K562 (cell line): ENCODE measurements around the gene AFF2. TPM values are rescaled to one million over a fixed set of nuclear protein-coding genes. Genes with fewer than 3 reads are reported as not detected.

Experiments used
- EP400 ChIP-seq: fragments of 450-650 bp; IDR thresholded peaks from 2 replicates; pipeline ENCODE4 v1.6.1; 2017; ENCODE audit warnings: antibody characterized with exemption, mild to moderate bottlenecking, moderate library complexity
- GATAD2B ChIP-seq: fragments of 450-650 bp; IDR thresholded peaks from 2 replicates; pipeline ENCODE4 v1.6.1; 2017; ENCODE audit warnings: mild to moderate bottlenecking, borderline replicate concordance
- HEY1 ChIP-seq: fragments of 250-450 bp; sonication (Bioruptor Pico); IDR thresholded peaks from 2 replicates; pipeline ENCODE4 v1.5.0; 2020; ENCODE audit warnings: mild to moderate bottlenecking, moderate library complexity, borderline replicate concordance
- POLR3A ChIP-seq: IDR thresholded peaks from 2 replicates; pipeline ENCODE4 v1.6.1; 2011; ENCODE audit warnings: borderline replicate concordance, mild to moderate bottlenecking, moderate library complexity; ENCODE audit not compliant: insufficient read length, insufficient read depth; ENCODE audit errors: extremely low read depth
- RBM17 ChIP-seq: fragments of 200-400 bp; formaldehyde crosslinking; IDR thresholded peaks from 2 replicates; pipeline ENCODE4 v1.6.1; 2017; ENCODE audit warnings: low read depth, mild to moderate bottlenecking, low read length, borderline replicate concordance
- RNF2 ChIP-seq: sonication (generic); IDR thresholded peaks from 2 replicates; pipeline ENCODE4 v1.6.1; 2016
- SAP30 ChIP-seq: fragments of 200-600 bp; sonication (generic); IDR thresholded peaks from 2 replicates; pipeline ENCODE4 v1.6.1; 2012; ENCODE audit warnings: borderline replicate concordance, low read depth, mild to moderate bottlenecking, moderate library complexity, low read length, control low read depth, inconsistent platforms; ENCODE audit not compliant: insufficient read depth, poor library complexity, severe bottlenecking
- SMAD4 ChIP-seq: fragments of 250-450 bp; sonication (Bioruptor Pico); conservative IDR thresholded peaks from 2 replicates; pipeline ENCODE4 v1.8.0; 2021; ENCODE audit warnings: inconsistent platforms, mild to moderate bottlenecking, moderate library complexity
- TEAD4 ChIP-seq, 2 experiments: sonication (generic) in 1 of 2; formaldehyde crosslinking in 1 of 2; IDR thresholded peaks; 2 replicates each; pipeline versions ENCODE4 v1.6.1 to v1.8.0; 2012 to 2022; ENCODE audit warnings: borderline replicate concordance in 1 of 2, inconsistent platforms in 1 of 2, low read length in 1 of 2, mild to moderate bottlenecking in 1 of 2, missing genetic modification reagents in 1 of 2
- ZNF551 ChIP-seq: fragments of 250-450 bp; sonication (Bioruptor Pico); IDR thresholded peaks from 2 replicates; pipeline ENCODE4 v1.5.0; 2021; ENCODE audit warnings: mild to moderate bottlenecking, moderate library complexity
- polyA plus RNA-seq, 8 experiments: library from polyadenylated mRNA; depleted of rRNA in 4 of 8; stranded (reverse) in 5 of 8; unstranded in 3 of 8; fragments of >200 nt; fragmentation: Nextera tagmentation in 2 of 8; fragmentation: Illumina TruSeq in 1 of 8; extraction: Ambion mirVana in 2 of 8; extraction: Trizol in 1 of 8; gene quantifications; 2 replicates each; pipeline versions ENCODE4 v1.2.1 to v1.2.3, GENCODE V29; 2011 to 2014; ENCODE audit warnings: inconsistent platforms in 1 of 8, missing spikeins in 1 of 8
- total RNA-seq, 7 experiments: library from RNA; depleted of rRNA in 6 of 7; stranded (reverse); fragments of >200 nt in 6 of 7; fragmentation: Illumina TruSeq in 2 of 7; extraction: Trizol in 2 of 7; gene quantifications; 2 replicates each; pipeline versions ENCODE4 v1.2.1 to v1.2.3, GENCODE V29; 2011 to 2021; ENCODE audit warnings: low replicate concordance in 1 of 7
- TF ChIP-seq, protein P1 (sequence below), 2 experiments: fragments of 450-650 bp; formaldehyde crosslinking in 1 of 2; IDR thresholded peaks; 2 replicates each; pipeline versions ENCODE4 v1.4.0 to v1.6.1; 2014 to 2020; ENCODE audit warnings: mild to moderate bottlenecking in 2 of 2, borderline replicate concordance in 1 of 2, low read depth in 1 of 2
- TF ChIP-seq, protein P2 (sequence below): fragments of 200-800 bp; sonication (Bioruptor generic); IDR thresholded peaks from 2 replicates; pipeline ENCODE4 v1.6.1; 2017; ENCODE audit warnings: missing genetic modification characterization, missing compliant biosample characterization
- TF ChIP-seq, protein P3 (sequence below), 2 experiments: fragments of 450-650 bp in 1 of 2; sonication (generic) in 1 of 2; formaldehyde crosslinking; conservative IDR thresholded peaks; 2 replicates each; pipeline versions ENCODE4 v1.4.0 to v1.8.1; 2020 to 2022; ENCODE audit warnings: mild to moderate bottlenecking in 1 of 2, missing genetic modification reagents in 1 of 2

AFF2 gene
- total and polyA plus RNA-seq, 9 of the 15 experiments (the other 6 are each of a cell fraction or from before 2014, with no cell fraction given), result 0.01 to 0.20 (median 0.07) TPM

DNA sequence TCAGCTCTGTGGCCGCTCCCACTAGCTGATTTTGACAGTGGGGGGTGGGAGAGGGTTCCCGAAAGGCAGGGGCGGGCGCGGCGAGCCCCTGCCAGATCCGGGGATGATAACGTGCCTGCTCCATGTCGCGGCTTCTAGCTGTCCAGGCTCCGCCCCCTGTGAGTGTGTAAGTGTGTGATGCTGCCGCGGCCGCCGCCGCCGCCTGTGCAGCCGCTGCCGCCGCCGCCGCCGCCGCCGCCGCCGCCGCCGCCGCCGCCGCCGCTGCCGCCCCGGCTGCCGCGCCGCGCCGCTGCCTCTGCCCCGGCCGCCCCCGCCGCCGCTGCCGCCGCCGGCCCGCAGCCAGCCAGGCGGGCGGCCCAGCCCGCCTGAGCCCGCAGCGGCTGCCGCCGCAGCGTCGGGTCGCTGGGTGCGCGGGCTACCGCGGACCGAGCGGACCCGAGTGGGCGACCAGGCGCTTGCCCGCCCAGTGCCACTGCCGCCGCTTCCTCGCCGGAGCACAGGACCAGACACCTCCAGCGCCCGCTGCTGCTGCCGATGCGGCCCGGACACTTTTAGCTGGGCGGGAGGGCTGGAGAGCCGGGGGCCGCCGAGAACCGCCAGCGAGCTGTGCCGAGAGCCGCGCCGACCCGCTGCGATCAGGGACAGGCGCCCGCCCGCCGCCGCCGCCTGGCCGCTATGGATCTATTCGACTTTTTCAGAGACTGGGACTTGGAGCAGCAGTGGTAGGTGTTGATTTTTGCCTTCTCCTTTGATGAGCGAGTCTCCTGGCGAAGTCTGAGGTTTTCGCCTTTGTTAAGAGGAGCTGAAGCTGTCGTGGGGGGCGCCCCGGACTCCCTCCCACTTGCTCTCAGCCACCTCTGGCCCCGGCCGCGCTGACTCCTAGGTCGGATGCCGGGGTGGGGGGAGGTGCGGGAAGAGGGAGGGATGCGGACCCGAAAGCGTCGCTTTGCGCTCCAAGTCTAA lies at the start of gene AFF2 (continued):
- TF ChIP-seq, protein P1, sequence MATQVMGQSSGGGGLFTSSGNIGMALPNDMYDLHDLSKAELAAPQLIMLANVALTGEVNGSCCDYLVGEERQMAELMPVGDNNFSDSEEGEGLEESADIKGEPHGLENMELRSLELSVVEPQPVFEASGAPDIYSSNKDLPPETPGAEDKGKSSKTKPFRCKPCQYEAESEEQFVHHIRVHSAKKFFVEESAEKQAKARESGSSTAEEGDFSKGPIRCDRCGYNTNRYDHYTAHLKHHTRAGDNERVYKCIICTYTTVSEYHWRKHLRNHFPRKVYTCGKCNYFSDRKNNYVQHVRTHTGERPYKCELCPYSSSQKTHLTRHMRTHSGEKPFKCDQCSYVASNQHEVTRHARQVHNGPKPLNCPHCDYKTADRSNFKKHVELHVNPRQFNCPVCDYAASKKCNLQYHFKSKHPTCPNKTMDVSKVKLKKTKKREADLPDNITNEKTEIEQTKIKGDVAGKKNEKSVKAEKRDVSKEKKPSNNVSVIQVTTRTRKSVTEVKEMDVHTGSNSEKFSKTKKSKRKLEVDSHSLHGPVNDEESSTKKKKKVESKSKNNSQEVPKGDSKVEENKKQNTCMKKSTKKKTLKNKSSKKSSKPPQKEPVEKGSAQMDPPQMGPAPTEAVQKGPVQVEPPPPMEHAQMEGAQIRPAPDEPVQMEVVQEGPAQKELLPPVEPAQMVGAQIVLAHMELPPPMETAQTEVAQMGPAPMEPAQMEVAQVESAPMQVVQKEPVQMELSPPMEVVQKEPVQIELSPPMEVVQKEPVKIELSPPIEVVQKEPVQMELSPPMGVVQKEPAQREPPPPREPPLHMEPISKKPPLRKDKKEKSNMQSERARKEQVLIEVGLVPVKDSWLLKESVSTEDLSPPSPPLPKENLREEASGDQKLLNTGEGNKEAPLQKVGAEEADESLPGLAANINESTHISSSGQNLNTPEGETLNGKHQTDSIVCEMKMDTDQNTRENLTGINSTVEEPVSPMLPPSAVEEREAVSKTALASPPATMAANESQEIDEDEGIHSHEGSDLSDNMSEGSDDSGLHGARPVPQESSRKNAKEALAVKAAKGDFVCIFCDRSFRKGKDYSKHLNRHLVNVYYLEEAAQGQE (IDR thresholded peaks at IDR 0.05; ENCODE audit: borderline replicate concordance), result no peak
- TF ChIP-seq, protein P1 (CRISPR knock-in tag; IDR thresholded peaks at IDR 0.05; ENCODE audit: low read depth), result no peak
- no peak for TF ChIP-seq TEAD4 (IDR thresholded peaks at IDR 0.05; ENCODE audit: low read length)
- no peak for TF ChIP-seq TEAD4 (CRISPR knock-in tag; IDR thresholded peaks at IDR 0.05; ENCODE audit: borderline replicate concordance)
- TF ChIP-seq, protein P2, sequence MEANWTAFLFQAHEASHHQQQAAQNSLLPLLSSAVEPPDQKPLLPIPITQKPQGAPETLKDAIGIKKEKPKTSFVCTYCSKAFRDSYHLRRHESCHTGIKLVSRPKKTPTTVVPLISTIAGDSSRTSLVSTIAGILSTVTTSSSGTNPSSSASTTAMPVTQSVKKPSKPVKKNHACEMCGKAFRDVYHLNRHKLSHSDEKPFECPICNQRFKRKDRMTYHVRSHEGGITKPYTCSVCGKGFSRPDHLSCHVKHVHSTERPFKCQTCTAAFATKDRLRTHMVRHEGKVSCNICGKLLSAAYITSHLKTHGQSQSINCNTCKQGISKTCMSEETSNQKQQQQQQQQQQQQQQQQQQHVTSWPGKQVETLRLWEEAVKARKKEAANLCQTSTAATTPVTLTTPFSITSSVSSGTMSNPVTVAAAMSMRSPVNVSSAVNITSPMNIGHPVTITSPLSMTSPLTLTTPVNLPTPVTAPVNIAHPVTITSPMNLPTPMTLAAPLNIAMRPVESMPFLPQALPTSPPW, result no peak
- no peak for TF ChIP-seq RNF2
- TF ChIP-seq SAP30, result no peak
- TF ChIP-seq EP400, result no peak
- no peak for TF ChIP-seq ZNF551 (CRISPR knock-in tag)
- TF ChIP-seq GATAD2B, result no peak
- TF ChIP-seq POLR3A, result no peak
- no peak for TF ChIP-seq HEY1 (CRISPR knock-in tag)
- no peak for TF ChIP-seq SMAD4 (CRISPR knock-in tag)
- TF ChIP-seq, protein P3, sequence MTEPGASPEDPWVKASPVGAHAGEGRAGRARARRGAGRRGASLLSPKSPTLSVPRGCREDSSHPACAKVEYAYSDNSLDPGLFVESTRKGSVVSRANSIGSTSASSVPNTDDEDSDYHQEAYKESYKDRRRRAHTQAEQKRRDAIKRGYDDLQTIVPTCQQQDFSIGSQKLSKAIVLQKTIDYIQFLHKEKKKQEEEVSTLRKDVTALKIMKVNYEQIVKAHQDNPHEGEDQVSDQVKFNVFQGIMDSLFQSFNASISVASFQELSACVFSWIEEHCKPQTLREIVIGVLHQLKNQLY (CRISPR knock-in tag; conservative IDR thresholded peaks at IDR 0.05), result no peak
- no peak for TF ChIP-seq RBM17
